ENCODE results near the gene RPS2.
A peak's percentile ranks its signal among the peaks of the same experiment; 100 is the strongest.

RPS2 gene

GRCh38 chr16:1998852-1999801, 34.5 kb upstream of the RPS2 start:
- no peak for DNase-seq

GRCh38 chr16:1998360-1998835, 33.8 kb upstream of the RPS2 start:
- no peak for DNase-seq

GRCh38 chr16:1997494-1998359, 33.1 kb upstream of the RPS2 start:
- no peak for DNase-seq

GRCh38 chr16:1993731-1994131, 29.1 kb upstream of the RPS2 start:
- no peak for DNase-seq

GRCh38 chr16:1992704-1993317, 28.2 kb upstream of the RPS2 start:
- DNase-seq = no peak

- DNase-seq = no peak
Measured at GRCh38 chr16:1991948-1992703, 27.5 kb upstream of the RPS2 start.

GRCh38 chr16:1991588-1991947, 26.9 kb upstream of the RPS2 start:
- DNase-seq = no peak

GRCh38 chr16:1991135-1991551, 26.5 kb upstream of the RPS2 start:
- DNase-seq = no peak

- DNase-seq = peak; percentile 20
Measured at GRCh38 chr16:1990351-1991134, 25.9 kb upstream of the RPS2 start.

GRCh38 chr16:1990101-1990350, 25.4 kb upstream of the RPS2 start:
- no peak for DNase-seq

GRCh38 chr16:1989209-1990100, 24.8 kb upstream of the RPS2 start, which contains the start of gene SYNGR3:
SYNGR3 (plus strand) TSS chr16:1989970; CDS start chr16:1990103, 133 bp downstream.
- DNase-seq = no peak

- no peak for DNase-seq
Measured at GRCh38 chr16:1987198-1987597, 22.6 kb upstream of the RPS2 start.

GRCh38 chr16:1985466-1986150, 21.0 kb upstream of the RPS2 start:
- no peak for DNase-seq

- no peak for DNase-seq
Measured at GRCh38 chr16:1984347-1985225, 20.0 kb upstream of the RPS2 start.

- DNase-seq = peak; percentile 67
Measured at GRCh38 chr16:1983544-1984346, 19.1 kb upstream of the RPS2 start, which contains the start of gene GFER. GFER (plus strand) TSS chr16:1984193; CDS start chr16:1984219, 26 bp downstream.

GRCh38 chr16:1982991-1983543, 18.4 kb upstream of the RPS2 start:
- no peak for DNase-seq

- no peak for DNase-seq
Measured at GRCh38 chr16:1982013-1982433, 17.4 kb upstream of the RPS2 start.

GRCh38 chr16:1981398-1981836, 16.8 kb upstream of the RPS2 start, which contains the start of gene NOXO1:
NOXO1 (minus strand) TSS chr16:1981469; CDS start chr16:1981179, 290 bp downstream.
- DNase-seq = no peak

Data from NCI-H1105 treated with DMSO at 0.1 percent for 48 hours (cell line).